HepG2 (cell line): ENCODE data around the gene DAB1. TPM values are rescaled to one million over a fixed set of nuclear protein-coding genes. Genes with fewer than 3 reads are reported as not detected.

Experiments
- ATF6 ChIP-seq: sonication (generic); formaldehyde crosslinking; conservative IDR thresholded peaks from 2 replicates; pipeline ENCODE4 v1.4.0; 2020; ENCODE audit warnings: missing genetic modification reagents
- GMEB2 ChIP-seq: IDR thresholded peaks from 2 replicates; pipeline ENCODE4 v1.6.1; 2016; ENCODE audit warnings: missing biosample characterization, missing genetic modification reagents, low read depth
- KAT2B ChIP-seq: fragments of 150-350 bp; IDR thresholded peaks from 2 replicates; pipeline ENCODE4 v1.6.1; 2014; ENCODE audit warnings: low read depth, low read length, borderline replicate concordance
- KAT7 ChIP-seq: IDR thresholded peaks from 2 replicates; pipeline ENCODE4 v1.6.1; 2018; ENCODE audit warnings: borderline replicate concordance, missing compliant biosample characterization
- KLF12 ChIP-seq: sonication (generic); formaldehyde crosslinking; IDR thresholded peaks from 2 replicates; pipeline ENCODE4 v1.4.0; 2020; ENCODE audit warnings: missing genetic modification reagents, borderline replicate concordance
- NAIF1 ChIP-seq: sonication (generic); formaldehyde crosslinking; IDR thresholded peaks from 2 replicates; pipeline ENCODE4 v1.5.0; 2020; ENCODE audit warnings: mild to moderate bottlenecking, missing genetic modification reagents, borderline replicate concordance
- NCOA1 ChIP-seq: sonication (generic); formaldehyde crosslinking; IDR thresholded peaks from 2 replicates; pipeline ENCODE4 v1.9.0; 2021; ENCODE audit warnings: missing genetic modification reagents
- ONECUT2 ChIP-seq: sonication (generic); formaldehyde crosslinking; IDR thresholded peaks from 2 replicates; pipeline ENCODE4 v1.4.0; 2020; ENCODE audit warnings: missing genetic modification reagents
- SMYD3 ChIP-seq: sonication (generic); formaldehyde crosslinking; IDR thresholded peaks from 2 replicates; pipeline ENCODE4 v1.8.1; 2023; ENCODE audit warnings: mild to moderate bottlenecking, missing genetic modification reagents
- TEAD3 ChIP-seq: optimal IDR thresholded peaks from 2 replicates; pipeline ENCODE3; 2016; ENCODE audit warnings: borderline replicate concordance
- TRIM24 ChIP-seq: sonication (generic); formaldehyde crosslinking; IDR thresholded peaks from 2 replicates; pipeline ENCODE4 v1.8.0; 2022; ENCODE audit warnings: mild to moderate bottlenecking, missing genetic modification reagents
- ZMYM4 ChIP-seq: sonication (generic); formaldehyde crosslinking; IDR thresholded peaks from 2 replicates; pipeline ENCODE4 v1.8.1; 2023; ENCODE audit warnings: mild to moderate bottlenecking, missing genetic modification reagents
- ZNF205 ChIP-seq: IDR thresholded peaks from 2 replicates; pipeline ENCODE4 v1.6.1; 2018; ENCODE audit warnings: missing biosample characterization, missing genetic modification reagents
- ZNF484 ChIP-seq: sonication (generic); formaldehyde crosslinking; IDR thresholded peaks from 2 replicates; pipeline ENCODE4 v1.5.1; 2020; ENCODE audit warnings: mild to moderate bottlenecking, low read depth, missing genetic modification reagents, borderline replicate concordance
- ZNF543 ChIP-seq: sonication (generic); formaldehyde crosslinking; IDR thresholded peaks from 2 replicates; pipeline ENCODE4 v1.4.0; 2020; ENCODE audit warnings: mild to moderate bottlenecking, missing genetic modification reagents
- ZNF761 ChIP-seq: sonication (generic); formaldehyde crosslinking; conservative IDR thresholded peaks from 2 replicates; pipeline ENCODE4 v1.4.0; 2020; ENCODE audit warnings: mild to moderate bottlenecking, missing genetic modification reagents
- ZNF768 ChIP-seq: sonication (generic); formaldehyde crosslinking; IDR thresholded peaks from 2 replicates; pipeline ENCODE4 v1.4.0; 2020; ENCODE audit warnings: missing genetic modification reagents
- polyA plus RNA-seq, 8 experiments: library from polyadenylated mRNA; depleted of rRNA in 3 of 8; stranded (reverse) in 7 of 8; unstranded in 1 of 8; fragments of >200 nt; fragmentation: Illumina TruSeq in 4 of 8; extraction: Trizol in 4 of 8; gene quantifications; 2 replicates each; pipeline versions ENCODE4 v1.2.1 to v1.2.3, GENCODE V29; 2011 to 2016; ENCODE audit warnings: low read depth in 4 of 8, missing spikeins in 1 of 8, mixed read lengths in 1 of 8; ENCODE audit not compliant: insufficient read depth in 1 of 8
- total RNA-seq, 5 experiments: library from RNA; depleted of rRNA; stranded (reverse); fragments of >200 nt; fragmentation: Illumina TruSeq; extraction: Trizol; gene quantifications; 2 replicates each; pipeline ENCODE4 v1.2.3, GENCODE V29; 2016; ENCODE audit warnings: low read depth in 1 of 5
- TF ChIP-seq, protein P1 (sequence below): sonication (generic); formaldehyde crosslinking; IDR thresholded peaks from 2 replicates; pipeline ENCODE4 v1.4.0; 2020; ENCODE audit warnings: missing genetic modification reagents, mild to moderate bottlenecking, borderline replicate concordance
- TF ChIP-seq, protein P2 (sequence below): sonication (generic); formaldehyde crosslinking; IDR thresholded peaks from 2 replicates; pipeline ENCODE4 v1.9.0; 2021; ENCODE audit warnings: missing genetic modification reagents, borderline replicate concordance

Gene DAB1
- total and polyA plus RNA-seq, 2 of the 13 experiments (the other 11 are each of a cell fraction or from before 2014, with no cell fraction given) = 0.04 to 0.13 TPM

- TF ChIP-seq ATF6 (CRISPR knock-in tag) (no peak), GMEB2 (CRISPR knock-in tag) (no peak), KAT2B (0 out of 2 replicates have a peak, but pooled peaks have one; percentile 6), KLF12 (no peak), ZNF768 (CRISPR knock-in tag) (no peak), ZNF543 (CRISPR knock-in tag) (no peak), NCOA1 (CRISPR knock-in tag) (no peak), TEAD3 (CRISPR knock-in tag) (peak; percentile 31), NAIF1 (CRISPR knock-in tag) (0 out of 2 replicates have a peak, but pooled peaks have one; percentile 14), ONECUT2 (CRISPR knock-in tag) (peak; percentile 74), SMYD3 (CRISPR knock-in tag) (no peak), TRIM24 (CRISPR knock-in tag) (no peak), ZMYM4 (CRISPR knock-in tag) (0 out of 2 replicates have a peak, but pooled peaks have one; percentile 60), KAT7 (CRISPR knock-in tag) (0 out of 2 replicates have a peak, but pooled peaks have one; percentile 32), ZNF205 (no peak), ZNF484 (CRISPR knock-in tag) (no peak), ZNF761 (CRISPR knock-in tag) (no peak)
- TF ChIP-seq, protein P1, sequence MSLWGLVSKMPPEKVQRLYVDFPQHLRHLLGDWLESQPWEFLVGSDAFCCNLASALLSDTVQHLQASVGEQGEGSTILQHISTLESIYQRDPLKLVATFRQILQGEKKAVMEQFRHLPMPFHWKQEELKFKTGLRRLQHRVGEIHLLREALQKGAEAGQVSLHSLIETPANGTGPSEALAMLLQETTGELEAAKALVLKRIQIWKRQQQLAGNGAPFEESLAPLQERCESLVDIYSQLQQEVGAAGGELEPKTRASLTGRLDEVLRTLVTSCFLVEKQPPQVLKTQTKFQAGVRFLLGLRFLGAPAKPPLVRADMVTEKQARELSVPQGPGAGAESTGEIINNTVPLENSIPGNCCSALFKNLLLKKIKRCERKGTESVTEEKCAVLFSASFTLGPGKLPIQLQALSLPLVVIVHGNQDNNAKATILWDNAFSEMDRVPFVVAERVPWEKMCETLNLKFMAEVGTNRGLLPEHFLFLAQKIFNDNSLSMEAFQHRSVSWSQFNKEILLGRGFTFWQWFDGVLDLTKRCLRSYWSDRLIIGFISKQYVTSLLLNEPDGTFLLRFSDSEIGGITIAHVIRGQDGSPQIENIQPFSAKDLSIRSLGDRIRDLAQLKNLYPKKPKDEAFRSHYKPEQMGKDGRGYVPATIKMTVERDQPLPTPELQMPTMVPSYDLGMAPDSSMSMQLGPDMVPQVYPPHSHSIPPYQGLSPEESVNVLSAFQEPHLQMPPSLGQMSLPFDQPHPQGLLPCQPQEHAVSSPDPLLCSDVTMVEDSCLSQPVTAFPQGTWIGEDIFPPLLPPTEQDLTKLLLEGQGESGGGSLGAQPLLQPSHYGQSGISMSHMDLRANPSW = no peak
- TF ChIP-seq, protein P2, sequence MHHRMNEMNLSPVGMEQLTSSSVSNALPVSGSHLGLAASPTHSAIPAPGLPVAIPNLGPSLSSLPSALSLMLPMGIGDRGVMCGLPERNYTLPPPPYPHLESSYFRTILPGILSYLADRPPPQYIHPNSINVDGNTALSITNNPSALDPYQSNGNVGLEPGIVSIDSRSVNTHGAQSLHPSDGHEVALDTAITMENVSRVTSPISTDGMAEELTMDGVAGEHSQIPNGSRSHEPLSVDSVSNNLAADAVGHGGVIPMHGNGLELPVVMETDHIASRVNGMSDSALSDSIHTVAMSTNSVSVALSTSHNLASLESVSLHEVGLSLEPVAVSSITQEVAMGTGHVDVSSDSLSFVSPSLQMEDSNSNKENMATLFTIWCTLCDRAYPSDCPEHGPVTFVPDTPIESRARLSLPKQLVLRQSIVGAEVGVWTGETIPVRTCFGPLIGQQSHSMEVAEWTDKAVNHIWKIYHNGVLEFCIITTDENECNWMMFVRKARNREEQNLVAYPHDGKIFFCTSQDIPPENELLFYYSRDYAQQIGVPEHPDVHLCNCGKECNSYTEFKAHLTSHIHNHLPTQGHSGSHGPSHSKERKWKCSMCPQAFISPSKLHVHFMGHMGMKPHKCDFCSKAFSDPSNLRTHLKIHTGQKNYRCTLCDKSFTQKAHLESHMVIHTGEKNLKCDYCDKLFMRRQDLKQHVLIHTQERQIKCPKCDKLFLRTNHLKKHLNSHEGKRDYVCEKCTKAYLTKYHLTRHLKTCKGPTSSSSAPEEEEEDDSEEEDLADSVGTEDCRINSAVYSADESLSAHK = no peak
These were observed 455.7 kb downstream of the DAB1 start (continued) for GRCh38 chr1:56967900-56968832.
